Body of pancreas (tissue), 4 donors: ENCODE results near the gene PAIP2B.

ENCODE experiments used
- POLR2A ChIP-seq, 3 donors: fragments of 450-650 bp; IDR thresholded peaks; one replicate each; pipeline ENCODE4 v1.6.1; 2016; ENCODE audit warnings: antibody characterized with exemption in 3 of 3, mild to moderate bottlenecking in 2 of 3
- TF ChIP-seq, protein P1 (sequence below), 7 experiments: fragments of 450-650 bp in 4 of 7; fragments of 200-600 bp in 3 of 7; sonication (generic) in 3 of 7; IDR thresholded peaks; one replicate each; pipeline ENCODE4 v1.5.1; 2016 to 2019; ENCODE audit warnings: antibody characterized with exemption in 7 of 7

DNA sequence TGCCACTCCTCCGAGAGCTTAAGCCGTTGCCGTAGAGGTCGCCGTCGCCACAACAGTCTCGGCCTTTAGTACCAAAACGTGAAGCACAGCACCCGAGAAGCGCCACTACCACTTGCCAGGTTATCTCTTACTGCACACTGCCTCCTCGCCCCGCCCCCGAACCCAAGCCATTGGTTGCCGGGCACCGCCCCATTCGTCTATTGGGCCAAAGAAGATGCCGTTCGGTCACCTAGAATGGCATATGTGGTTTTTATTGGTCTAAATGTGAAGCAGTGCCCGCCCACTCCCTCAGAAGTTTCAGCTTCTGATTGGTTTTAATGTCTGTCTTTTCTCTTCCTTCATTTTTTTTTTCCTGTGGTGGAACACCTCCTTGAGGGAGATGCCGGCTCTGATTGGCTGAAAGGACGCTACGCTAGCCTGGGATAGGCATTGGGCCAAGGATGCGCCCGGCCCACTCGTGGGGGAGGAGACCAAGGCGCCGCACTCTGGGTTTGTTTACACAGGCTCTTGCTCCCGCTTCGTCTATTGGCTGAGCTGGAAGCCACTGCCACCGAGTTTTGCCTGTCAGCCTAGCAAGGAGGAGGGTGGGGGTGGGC lies at the start of gene PAIP2B:
- peak; percentile 95 to 98 (median 98) for TF ChIP-seq POLR2A (IDR thresholded peaks at IDR 0.05)
- TF ChIP-seq, protein P1, sequence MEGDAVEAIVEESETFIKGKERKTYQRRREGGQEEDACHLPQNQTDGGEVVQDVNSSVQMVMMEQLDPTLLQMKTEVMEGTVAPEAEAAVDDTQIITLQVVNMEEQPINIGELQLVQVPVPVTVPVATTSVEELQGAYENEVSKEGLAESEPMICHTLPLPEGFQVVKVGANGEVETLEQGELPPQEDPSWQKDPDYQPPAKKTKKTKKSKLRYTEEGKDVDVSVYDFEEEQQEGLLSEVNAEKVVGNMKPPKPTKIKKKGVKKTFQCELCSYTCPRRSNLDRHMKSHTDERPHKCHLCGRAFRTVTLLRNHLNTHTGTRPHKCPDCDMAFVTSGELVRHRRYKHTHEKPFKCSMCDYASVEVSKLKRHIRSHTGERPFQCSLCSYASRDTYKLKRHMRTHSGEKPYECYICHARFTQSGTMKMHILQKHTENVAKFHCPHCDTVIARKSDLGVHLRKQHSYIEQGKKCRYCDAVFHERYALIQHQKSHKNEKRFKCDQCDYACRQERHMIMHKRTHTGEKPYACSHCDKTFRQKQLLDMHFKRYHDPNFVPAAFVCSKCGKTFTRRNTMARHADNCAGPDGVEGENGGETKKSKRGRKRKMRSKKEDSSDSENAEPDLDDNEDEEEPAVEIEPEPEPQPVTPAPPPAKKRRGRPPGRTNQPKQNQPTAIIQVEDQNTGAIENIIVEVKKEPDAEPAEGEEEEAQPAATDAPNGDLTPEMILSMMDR (IDR thresholded peaks at IDR 0.05), result peak in 1 of 7 experiments; percentile 14
